ENCODE results near the gene GNAI3.

Gene GNAI3

GRCh38 chr1:109584766-109585165 is 36.4 kb downstream of the GNAI3 start:
- no peak for TF ChIP-seq CTCF (IDR thresholded peaks at IDR 0.05; ENCODE audit: extremely low read depth, missing control alignments)
- DNase-seq (ENCODE audit: low spot score): no peak

- TF ChIP-seq CTCF (IDR thresholded peaks at IDR 0.05; ENCODE audit: extremely low read depth, missing control alignments): no peak
- no peak for DNase-seq (ENCODE audit: low spot score)
Measured at GRCh38 chr1:109586055-109586454, 37.6 kb downstream of the GNAI3 start.

GRCh38 chr1:109589177-109589576 is 40.8 kb downstream of the GNAI3 start:
- TF ChIP-seq CTCF (IDR thresholded peaks at IDR 0.05; ENCODE audit: extremely low read depth, missing control alignments): no peak
- DNase-seq (ENCODE audit: low spot score): no peak

- DNase-seq (ENCODE audit: low spot score): no peak
- TF ChIP-seq CTCF (IDR thresholded peaks at IDR 0.05; ENCODE audit: extremely low read depth, missing control alignments): no peak
Measured at GRCh38 chr1:109589679-109590078, 41.3 kb downstream of the GNAI3 start.

- no peak for DNase-seq (ENCODE audit: low spot score)
- TF ChIP-seq CTCF (IDR thresholded peaks at IDR 0.05; ENCODE audit: extremely low read depth, missing control alignments): no peak
Measured at GRCh38 chr1:109592916-109593315, 44.5 kb downstream of the GNAI3 start.

GRCh38 chr1:109595531-109595930 is 47.1 kb downstream of the GNAI3 start:
- DNase-seq (ENCODE audit: low spot score): no peak
- no peak for TF ChIP-seq CTCF (IDR thresholded peaks at IDR 0.05; ENCODE audit: extremely low read depth, missing control alignments)

- TF ChIP-seq CTCF (IDR thresholded peaks at IDR 0.05; ENCODE audit: extremely low read depth, missing control alignments): no peak
- DNase-seq (ENCODE audit: low spot score): no peak
Measured at GRCh38 chr1:109598156-109598555, 49.7 kb downstream of the GNAI3 start.

Measured in GM20000 (cell line).